ENCODE data around the gene BSN.
"Not testable (repeated sequence)": the region's sequence is repeated elsewhere in the genome, so short reads cannot be mapped to it uniquely, and the experiment has no call there.

BSN gene

GRCh38 chr3:49535971-49536874, 18.1 kb upstream of the BSN start:
- ATAC-seq (no peak), DNase-seq (no peak)

GRCh38 chr3:49536875-49537533, 17.3 kb upstream of the BSN start:
- DNase-seq, result no peak

GRCh38 chr3:49539659-49540560, 14.4 kb upstream of the BSN start:
- peak; percentile 95 for DNase-seq
- peak; percentile 90 for ATAC-seq

More at GRCh38 chr3:49536875-49537533, 17.3 kb upstream of the BSN start:
- ATAC-seq, result no peak

GRCh38 chr3:49552087-49552486, 2.2 kb upstream of the BSN start:
- ATAC-seq, result no peak
- DNase-seq, result no peak

DNA sequence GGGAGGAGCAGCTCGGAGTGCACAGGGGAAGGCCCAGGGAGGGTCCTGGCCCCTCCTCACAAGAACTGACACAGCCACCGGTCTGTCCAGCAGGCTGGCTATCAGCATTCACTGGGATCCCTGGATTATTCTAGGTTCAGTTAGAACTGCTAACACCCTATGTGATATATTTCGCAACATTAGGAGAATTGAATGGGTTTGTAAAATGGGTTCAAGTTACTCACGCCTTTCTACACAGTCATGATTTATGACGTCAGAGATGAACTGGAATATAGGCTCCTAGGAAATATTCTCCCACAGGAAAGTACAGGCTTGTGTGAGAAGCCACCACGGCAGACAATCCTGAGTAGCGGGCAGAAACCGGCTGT, 969 bp upstream of the BSN start:
- no peak for ATAC-seq
- no peak for DNase-seq

GRCh38 chr3:49554633-49555265, 472 bp downstream of the BSN start:
- DNase-seq (peak; percentile 70), ATAC-seq (peak; percentile 69)

DNA sequence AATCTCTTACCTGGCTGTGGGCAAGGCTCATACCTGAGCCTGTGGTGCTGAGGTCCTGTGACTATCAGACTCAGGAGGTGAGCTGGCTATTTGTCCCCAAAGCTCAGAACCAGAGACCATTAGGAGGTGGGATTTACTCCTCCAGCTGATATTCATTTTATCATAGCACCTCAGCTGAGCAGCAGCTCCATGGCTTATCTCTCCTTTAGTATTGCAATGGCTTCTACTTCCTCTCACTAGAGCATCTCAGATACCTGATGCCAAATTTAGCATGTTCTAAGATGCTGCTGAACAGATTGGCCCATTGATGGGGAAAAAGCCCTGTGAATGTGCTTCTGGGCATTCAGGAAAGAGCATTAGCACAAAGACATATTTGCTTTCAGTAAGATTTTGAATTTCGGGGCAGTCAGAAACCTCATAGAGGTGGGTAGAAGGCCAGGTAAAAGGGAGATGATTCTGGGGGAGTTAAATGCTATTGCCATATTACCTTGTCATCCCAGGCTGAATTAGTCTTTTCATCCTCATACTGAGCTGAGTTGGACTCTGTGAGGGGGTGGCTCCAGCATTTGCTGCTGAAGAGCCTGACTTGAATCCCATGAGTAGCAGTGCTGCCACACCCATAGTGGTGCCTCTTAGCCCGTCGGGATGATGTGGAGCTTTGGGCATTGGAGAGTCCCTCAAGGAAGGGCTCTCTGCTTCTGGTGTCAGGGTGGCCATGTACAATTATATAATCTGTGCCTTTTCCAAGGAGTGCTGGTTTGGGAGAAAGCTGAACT, 2.4 kb downstream of the BSN start:
- no peak for DNase-seq
- no peak for ATAC-seq

DNA sequence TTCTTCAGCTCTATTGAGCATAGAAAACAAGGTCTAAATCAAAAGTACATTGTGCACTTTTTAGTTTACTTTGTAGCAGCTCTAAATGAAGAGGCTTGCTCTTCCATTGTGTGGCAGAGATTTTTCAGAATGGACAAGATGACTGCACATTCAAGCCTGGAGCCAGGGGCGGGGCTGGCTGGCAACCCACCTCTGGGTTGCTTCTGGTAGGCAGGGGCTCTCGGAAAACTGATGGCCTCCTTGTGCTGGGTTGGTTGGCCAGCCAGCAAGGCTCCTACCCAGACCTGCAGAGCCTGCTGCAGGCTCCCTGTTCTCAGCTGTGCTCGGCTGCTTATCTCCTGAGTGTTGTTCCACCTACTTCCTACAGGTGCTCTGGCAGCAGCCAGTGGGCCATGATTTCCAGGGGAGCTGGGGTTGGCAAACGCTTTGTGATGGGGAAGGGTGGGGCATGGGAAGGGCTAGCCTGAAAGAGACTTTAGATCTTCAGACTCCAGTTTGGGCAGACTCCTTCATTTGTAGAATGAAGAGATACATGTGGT, 8.8 kb downstream of the BSN start:
- ATAC-seq, result no peak
- no peak for DNase-seq

DNA sequence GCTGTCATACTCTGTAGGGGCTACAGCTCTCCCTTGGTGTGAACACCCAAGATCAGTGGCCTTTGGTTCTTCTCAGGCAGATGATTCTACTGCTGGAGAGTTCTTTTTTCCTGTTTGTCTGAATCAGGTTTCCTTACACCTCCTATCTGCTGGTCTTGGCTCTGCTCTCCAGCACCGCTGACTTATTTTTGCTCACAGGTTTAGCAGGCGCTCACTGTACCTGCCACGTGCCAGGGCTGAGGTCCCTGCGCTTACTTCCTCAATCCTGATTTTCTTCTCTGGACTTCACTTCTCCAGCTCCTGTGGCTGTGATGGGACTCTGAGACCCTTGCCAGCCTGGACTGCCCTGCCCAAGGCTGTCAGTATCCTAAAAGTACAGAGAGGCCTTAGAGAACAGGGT, 9.5 kb downstream of the BSN start:
- ATAC-seq (no peak), DNase-seq (no peak)

DNA sequence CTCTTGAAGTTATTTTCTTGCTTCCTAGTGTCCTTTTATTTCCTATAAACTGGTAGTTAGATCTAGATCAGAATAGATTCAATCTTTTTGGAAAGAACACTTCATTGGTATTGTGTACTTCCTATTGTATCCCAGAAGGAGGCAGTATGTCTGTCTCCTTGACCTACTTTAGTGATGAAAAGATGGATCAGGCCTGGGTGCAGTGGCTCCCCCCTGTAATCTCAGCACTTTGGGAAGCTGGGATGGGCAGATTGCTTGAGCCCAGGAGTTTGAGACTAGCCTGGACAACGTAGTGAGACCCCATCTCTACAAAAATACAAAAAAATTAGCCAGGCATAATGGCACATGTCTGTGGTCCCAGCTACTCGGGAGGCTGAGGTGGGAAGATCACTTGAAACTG, 12.0 kb downstream of the BSN start:
- ATAC-seq, result no peak

DNA sequence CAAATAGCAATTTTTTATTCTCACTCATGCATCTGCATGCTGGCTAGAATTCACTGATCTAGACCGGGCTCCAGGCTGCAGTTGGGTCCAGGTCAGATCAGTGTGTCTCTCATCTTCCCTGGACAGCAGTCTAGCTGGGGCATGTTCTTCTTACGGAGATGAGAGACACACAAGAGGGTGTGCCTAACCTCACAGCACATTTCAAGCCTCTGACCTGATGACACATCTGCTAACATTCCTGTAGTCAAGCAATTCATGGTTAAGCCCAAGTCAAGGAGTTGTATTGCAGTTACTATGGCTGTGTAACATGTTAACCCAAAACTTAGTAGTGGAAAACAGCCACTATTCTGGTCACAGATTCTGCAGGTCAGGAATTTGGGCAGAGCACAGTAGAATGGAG, 13.1 kb downstream of the BSN start:
- DNase-seq, result no peak
- no peak for ATAC-seq

More for the DNA sequence above, 12.0 kb downstream of the BSN start:
- DNase-seq, result no peak

DNA sequence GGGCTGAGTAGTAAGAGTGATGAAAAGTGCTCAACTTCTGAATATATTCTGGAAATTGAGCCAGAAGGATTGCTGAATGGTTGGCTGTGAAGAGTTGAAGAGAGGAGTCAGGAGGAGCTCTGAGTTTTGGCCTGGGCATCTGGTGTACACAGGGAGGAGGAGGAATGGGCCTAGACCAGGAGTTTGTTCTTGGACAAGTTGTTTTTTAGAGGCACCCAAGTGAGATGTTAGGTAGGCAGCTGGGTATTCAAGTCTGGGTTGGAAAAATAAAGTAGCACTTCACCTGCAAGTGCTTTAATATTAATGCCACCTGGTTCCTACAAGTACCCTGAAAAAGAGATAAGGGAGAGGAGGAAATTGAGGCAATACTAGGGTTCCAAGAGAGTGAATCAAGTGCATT, 14.7 kb downstream of the BSN start:
- ATAC-seq (no peak), DNase-seq (no peak)

DNA sequence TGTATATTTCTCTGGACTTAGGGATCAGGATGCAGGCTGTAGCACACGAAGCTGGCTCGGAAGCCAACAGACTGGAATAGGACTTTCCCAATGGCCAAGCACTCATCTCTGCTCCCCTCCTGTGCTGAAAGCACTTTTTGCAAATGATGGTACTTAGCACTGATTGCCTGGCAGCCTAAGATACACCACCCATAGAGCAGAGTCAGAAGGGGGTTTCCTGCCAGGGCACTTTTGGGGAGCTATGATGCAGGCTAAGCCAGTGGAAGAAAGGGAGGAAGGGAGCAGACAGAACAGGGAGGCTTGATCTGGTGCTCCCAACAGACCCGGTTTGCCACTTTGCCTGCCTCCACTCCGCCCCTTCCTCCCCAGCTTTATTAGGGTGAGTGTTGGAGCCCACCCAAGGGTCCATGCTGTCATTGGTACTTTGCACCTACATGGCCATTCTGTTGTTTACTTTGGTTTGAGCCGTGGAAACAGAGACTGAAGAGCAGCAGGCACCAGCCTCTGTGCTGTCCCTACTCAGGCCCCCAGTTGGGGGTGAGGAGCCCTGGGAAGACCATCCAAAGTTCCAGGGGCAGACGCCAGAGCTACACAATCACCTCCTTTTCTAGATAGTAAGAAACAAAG, 15.9 kb downstream of the BSN start:
- ATAC-seq, result no peak
- DNase-seq, result no peak

DNA sequence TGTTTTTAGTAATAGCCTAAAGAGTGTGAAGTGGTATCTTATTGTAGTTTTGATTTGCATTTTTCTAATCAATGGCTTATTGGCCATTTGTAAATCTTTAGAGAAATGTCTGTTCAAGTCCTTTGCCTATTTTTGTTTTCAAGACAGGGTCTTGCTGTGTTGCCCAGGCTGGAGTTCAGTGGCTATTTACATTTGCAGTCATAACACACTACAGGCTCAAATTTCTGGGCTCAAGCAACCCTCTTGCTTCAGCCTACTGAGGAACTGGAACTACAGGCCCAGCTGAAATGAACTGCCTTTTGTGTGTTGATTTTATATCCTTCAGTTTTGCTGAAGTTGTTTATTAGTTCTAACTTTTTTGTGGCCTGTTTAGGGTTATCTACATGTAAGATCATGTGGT, 27.9 kb downstream of the BSN start:
- DNase-seq, result no peak

GRCh38 chr3:49585261-49585755, 31.0 kb downstream of the BSN start:
- ATAC-seq, result not testable (repeated sequence)

More for the DNA sequence above, 27.9 kb downstream of the BSN start:
- no peak for ATAC-seq

GRCh38 chr3:49591615-49592014, 37.3 kb downstream of the BSN start:
- DNase-seq (no peak), ATAC-seq (no peak)

More at GRCh38 chr3:49585261-49585755, 31.0 kb downstream of the BSN start:
- not testable (repeated sequence) for DNase-seq

DNA sequence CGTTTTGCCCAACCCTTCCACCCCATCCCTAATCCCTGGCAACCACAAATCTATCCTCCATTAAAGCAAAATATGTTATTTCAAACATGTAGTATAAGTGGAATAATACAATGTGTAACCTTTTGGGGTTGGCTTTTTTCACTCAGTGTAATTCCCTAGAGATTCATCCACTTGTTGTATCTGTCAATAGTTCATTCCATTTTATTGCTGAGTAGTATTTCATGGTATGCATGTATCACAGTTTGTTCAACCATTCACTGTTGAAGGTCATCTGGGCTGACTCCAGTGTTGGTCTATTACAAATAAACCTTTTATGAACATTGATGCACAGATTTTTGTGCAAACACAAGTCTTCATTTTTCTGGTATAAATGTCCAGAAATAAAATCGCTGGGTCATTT, 38.8 kb downstream of the BSN start:
- ATAC-seq (no peak), DNase-seq (no peak)

DNA sequence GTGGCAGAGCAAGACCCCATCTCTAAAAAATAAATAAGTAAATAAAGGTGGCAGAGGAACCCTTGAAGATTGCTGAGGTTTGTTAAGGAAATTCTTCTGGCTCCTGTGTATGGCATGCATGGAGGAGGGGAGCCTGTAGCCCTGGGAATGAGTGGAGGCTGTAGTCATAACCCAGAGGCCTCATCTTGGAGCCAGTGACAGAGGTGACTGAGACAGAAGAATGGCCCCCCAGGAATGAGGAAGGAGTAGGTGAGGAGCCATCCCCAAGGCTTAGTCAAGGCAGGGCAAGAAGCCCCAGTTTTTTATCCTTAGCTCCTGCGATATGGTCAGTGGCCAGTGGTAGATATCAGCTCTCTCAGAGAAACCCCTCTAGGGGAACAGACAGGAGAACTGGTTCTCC, 46.5 kb downstream of the BSN start:
- no peak for ATAC-seq
- DNase-seq, result no peak

GRCh38 chr3:49601358-49602048, 47.2 kb downstream of the BSN start:
- ATAC-seq (no peak), DNase-seq (no peak)

Measured in stimulated activated naive CD8-positive, alpha-beta T cell treated with anti-CD3 and anti-CD28 coated beads, Interleukin-15, Interleukin-2, amounts not matched to agents 100 U/mL and 50 U/mL, for 24 hours (primary cell).